Colon (tissue), 2 donors: Measurements from ENCODE around the gene CDR2.

Experiments
- FAIRE-seq: peaks from 2 replicates; lab custom pipeline; 2012; peaks lifted over from hg19 to GRCh38; lab: Jason Lieb, UNC
- donor health status: control.
- donor health status: control.

CDR2 gene

DNA sequence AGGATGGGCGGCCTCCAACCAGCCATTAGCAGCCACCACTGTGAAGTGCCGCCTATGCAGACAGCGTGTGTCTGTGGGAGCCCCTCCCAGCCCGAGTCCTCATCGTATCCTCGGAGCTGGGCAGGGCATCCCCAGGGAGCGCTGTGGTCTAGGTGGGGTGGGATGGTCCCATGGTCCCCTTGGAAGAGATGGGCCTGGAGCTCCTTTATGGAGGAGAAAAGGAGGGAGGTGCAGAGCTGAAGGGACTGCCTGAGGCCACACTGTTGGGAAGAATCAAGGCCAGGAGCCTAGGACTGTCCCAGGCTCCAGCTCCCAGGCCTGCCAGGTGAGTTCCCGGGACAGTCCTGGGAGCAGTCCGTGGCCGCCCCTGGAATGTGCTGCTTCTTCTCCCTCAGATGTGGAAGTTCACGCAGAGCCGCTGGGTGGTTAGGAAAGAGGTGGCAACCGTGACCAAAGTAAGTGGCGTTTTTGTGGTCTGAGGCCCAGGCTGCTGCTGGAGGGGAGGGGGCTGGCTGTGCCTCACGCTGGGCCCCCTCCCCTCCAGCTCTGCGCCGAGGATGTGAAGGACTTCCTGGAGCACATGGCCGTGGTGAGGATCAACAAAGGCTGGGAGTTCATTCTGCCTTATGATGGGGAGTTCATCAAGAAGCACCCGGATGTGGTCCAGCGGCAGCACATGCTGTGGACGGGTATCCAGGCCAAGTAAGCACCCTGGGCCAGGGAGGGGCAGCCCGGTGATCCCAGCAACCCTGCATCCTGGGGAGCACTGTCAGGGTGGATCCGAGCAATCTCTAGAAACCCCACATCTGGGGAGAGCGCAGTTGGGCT, 50.2 kb downstream of the CDR2 start:
- FAIRE-seq = no peak

- FAIRE-seq = no peak
Observed at GRCh38 chr16:22323173-22323958, 51.1 kb downstream of the CDR2 start.

DNA sequence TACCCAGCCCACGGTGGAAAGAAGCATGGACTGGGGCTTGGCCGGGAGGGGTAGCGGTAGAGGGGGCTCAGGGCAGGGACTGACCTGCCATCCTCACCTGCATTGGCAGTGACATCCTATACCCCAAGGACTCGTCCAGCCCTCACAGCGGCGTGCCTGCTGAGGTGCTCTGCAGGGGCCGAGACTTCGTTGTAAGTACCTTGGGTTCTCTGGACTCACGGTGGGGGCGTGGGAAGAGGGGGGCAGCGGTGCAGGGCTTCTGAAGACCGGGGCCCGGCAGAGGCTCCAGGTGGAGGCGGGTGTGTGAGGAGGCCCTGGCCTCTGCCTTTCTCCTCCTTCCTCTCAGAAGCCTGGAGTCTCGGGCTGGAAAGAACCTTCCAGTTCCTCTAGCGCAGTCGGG, 51.7 kb downstream of the CDR2 start:
- FAIRE-seq = no peak

- FAIRE-seq = no peak
Observed at GRCh38 chr16:22322021-22322471, 52.4 kb downstream of the CDR2 start.

DNA sequence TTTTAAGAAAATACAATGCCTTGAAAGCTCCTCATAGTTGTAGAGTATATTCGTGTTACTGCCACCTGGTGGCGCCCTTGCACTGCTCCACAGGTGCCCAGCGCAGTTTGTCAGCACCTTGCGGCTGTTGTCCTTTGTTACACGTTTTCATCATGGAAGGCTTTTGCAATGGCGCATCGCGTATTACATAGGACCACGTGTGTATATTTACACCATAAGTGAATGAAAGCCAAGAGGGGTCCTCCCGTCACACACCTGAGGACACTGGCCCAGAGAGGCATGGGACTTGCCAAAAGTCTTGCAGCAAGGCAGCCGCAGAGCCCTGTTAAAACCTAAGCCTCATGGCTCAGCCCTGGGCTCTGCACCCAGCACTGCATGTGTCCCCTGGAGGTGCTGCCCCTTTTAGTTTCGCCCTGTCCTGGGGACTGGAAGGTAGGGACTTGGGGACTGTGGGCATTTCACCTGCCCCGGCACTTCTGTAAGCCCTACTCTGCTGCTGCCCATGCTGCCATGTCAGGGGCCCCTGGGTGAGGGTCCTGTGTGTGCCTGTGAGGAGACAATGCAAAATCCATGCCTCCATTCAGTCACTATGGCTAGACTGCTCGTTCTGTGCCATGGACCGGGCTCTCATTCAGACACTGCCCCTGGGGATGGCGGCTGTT, 52.9 kb downstream of the CDR2 start:
- FAIRE-seq = no peak

GRCh38 chr16:22320572-22321339, 53.7 kb downstream of the CDR2 start:
- FAIRE-seq = no peak

DNA sequence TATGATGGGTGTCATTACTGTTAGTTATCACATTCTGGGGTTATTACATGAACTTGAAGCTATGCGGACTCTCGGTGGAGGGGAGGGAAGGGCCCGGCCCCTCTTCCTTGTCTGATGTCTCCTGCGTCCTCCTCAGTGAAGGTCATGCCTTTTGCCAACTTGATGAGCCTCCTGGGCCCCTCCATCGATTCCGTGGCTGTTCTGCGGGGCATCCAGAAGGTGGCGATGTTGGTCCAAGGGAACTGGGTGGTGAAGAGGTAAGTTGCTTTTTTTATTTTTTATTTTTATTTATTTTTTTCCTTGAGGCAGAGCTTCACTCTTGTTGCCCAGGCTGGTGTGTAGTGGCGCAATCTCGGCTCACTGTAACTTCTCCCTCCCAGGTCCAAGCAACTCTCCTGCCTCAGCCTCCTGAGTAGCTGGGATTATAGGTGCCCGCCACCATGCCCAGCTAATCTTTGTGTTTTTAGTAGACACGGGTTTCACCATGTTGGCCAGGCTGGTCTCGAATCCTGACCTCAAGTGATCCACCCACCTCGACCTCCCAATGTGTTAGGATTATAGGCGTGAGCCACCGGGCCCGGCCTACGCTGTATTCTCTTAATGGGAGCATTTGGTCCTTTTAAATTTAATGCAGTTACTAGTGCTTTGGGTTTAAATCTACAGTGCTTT, 55.6 kb downstream of the CDR2 start:
- FAIRE-seq = no peak

GRCh38 chr16:22317625-22318024, 56.8 kb downstream of the CDR2 start:
- FAIRE-seq = no peak

DNA sequence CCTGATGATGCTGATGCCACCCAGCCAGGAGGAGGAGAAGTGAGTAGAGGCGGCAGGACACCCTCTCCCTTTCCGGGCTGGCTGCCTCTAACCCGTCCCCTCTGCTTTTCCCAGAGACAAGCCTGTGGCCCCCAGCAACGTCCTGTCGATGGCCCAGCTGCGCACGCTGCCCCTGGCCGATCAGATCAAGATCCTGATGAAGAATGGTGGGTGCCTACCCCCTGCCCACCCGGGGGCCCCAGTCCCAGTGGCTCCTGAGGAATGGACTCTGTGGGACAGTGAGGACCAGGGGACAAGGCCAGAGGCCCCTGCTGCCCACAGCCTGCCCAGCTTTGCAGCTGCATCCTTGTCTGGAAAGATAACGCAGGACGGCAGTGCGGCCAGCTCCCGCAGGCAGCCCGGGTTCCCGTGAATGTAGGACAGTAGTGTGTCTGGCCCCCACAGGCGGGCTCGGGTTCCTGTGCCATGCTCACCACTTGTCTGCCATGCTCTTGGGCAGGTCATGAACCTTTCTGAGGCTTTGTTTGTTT, 57.4 kb downstream of the CDR2 start:
- no peak for FAIRE-seq

- no peak for FAIRE-seq
Observed at GRCh38 chr16:22316411-22316811, 58.0 kb downstream of the CDR2 start.

GRCh38 chr16:22315979-22316378, 58.4 kb downstream of the CDR2 start:
- FAIRE-seq = no peak

GRCh38 chr16:22314661-22315626, 59.5 kb downstream of the CDR2 start:
- no peak for FAIRE-seq

- FAIRE-seq = no peak
Observed at GRCh38 chr16:22313876-22314470, 60.4 kb downstream of the CDR2 start.

DNA sequence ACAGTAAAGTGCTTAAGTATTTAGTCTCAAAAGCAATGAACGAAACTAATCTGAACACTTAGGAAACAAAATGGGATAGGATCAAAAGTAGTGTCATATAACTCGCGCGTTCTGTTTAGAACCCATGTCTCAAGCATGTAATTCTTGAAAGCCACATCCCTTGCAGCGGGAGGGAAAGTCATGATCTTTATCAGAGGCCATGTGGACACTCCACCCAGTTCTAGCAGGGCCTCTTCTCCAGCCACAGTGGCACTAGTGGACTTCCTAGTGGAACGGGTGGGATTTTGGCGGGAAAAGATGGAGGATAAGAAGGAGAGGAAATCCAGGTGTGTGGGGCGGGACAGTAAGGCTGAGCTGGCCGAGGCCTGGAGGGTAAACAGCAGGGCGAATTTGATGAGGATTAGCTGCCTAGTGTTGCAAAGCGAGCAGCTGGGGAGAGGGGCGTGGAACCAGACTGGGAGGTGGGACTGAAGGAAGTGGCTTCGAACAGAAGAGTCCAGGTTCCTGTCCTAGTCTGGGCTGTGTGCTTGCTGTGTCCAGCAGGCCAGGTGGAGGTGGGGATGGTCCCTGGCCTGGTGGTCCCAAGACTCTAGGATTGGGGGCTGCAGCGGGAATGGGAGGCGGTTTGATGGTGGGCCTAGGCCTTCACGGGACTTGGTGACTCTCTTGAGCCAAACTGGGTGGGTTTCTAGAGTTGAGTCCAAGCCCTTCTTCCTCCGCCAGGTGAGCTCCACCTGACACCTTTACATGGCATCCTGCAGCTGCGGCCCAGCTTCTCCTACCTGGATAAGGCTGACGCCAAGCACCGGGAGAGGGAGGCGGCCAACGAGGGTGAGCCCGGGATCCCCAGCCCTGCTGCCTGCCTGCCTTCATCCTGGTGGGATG, 61.3 kb downstream of the CDR2 start:
- no peak for FAIRE-seq

GRCh38 chr16:22311520-22311919, 62.9 kb downstream of the CDR2 start:
- no peak for FAIRE-seq

DNA sequence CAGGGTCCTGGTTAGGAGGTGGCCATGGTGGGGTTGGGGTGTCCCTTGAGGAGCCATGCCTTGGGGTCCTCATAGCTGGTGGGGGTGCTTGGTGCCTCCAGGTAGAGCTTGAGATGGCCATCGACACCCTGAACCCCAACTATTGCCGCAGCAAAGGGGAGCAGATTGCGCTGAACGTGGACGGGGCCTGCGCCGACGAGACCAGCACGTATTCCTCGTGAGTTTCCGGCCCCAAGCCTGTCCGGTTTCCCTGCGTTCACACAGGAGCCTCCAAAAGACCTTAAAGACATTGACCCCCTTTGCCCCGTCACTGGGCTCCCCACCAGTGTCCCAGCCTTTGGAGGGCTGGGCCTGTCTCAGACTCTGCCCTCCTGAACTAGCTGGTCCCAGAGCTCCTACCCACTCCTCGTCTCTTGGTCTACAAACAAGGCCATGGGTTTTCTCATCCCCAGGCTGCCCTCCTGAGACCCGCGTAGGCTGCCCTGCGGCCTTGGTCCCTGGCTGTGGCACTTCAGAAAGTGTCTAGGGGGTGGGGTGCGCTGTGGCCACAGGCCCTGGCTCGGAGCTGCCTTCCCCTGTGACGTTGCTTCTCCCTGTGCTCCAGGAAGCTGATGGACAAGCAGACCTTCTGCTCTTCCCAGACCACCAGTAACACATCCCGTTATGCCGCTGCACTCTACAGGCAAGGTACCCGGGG, 65.4 kb downstream of the CDR2 start:
- no peak for FAIRE-seq

DNA sequence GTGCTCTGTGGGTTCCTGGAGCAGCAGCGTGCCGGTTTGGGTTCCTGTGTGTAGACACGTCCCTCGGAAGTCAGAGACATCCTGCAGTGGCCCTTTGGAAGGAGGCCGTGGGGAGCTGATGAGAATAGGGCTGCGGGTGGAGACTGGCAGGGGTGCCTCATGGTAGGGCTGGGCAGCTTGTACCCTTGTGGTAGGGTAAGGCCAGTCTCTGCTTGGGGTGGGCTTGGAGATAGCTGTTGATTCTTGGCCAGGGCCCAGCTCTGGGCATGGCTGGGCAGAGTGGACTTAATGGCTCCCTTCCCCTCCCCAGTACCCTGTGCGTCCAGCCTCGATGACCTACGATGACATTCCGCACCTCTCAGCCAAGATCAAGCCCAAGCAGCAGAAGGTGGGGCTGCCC, 66.6 kb downstream of the CDR2 start:
- FAIRE-seq = no peak

GRCh38 chr16:22306788-22307187, 67.6 kb downstream of the CDR2 start:
- FAIRE-seq = no peak
